Keratinocyte (primary cell): ENCODE results near the gene C1R. TPM values are rescaled to one million over a fixed set of nuclear protein-coding genes. Genes with fewer than 3 reads are reported as not detected.
"Not testable (repeated sequence)": the region's sequence is repeated elsewhere in the genome, so short reads cannot be mapped to it uniquely, and the experiment has no call there.

Source experiments
- DNase-seq: peaks from one replicate; pipeline ENCODE4 v3.0.0-alpha.2; 2011; ENCODE audit warnings: low read depth, missing footprints, low spot score
- FAIRE-seq: peaks from 2 replicates; lab custom pipeline; 2011; peaks lifted over from hg19 to GRCh38; lab: Jason Lieb, UNC
- H2AFZ ChIP-seq: 2 replicates; pipeline ENCODE4 v1.6.0; 2012; ENCODE audit warnings: low read length, control low read depth, inconsistent platforms; ENCODE audit not compliant: control insufficient read depth
- H3K27ac ChIP-seq: 2 replicates; pipeline ENCODE4 v1.5.1; 2011; ENCODE audit warnings: low read length; ENCODE audit not compliant: control insufficient read depth, insufficient read depth
- H3K27me3 ChIP-seq: 3 replicates; pipeline ENCODE4 v1.6.0; 2011; ENCODE audit warnings: low read length; ENCODE audit not compliant: control insufficient read depth, insufficient read depth; ENCODE audit errors: extremely low read depth
- H3K36me3 ChIP-seq, 2 experiments: 2 replicates in 1 of 2; 3 replicates in 1 of 2; pipeline ENCODE4 v1.5.1; 2011; ENCODE audit warnings: low read length in 2 of 2, mild to moderate bottlenecking in 1 of 2; ENCODE audit not compliant: control insufficient read depth in 2 of 2, insufficient read depth in 2 of 2; ENCODE audit errors: extremely low read depth in 1 of 2
- H3K4me1 ChIP-seq: 3 replicates; pipeline ENCODE4 v1.5.1; 2011; ENCODE audit warnings: low read length; ENCODE audit not compliant: control insufficient read depth, insufficient read depth; ENCODE audit errors: extremely low read depth
- H3K4me2 ChIP-seq: 3 replicates; pipeline ENCODE4 v1.6.0; 2011; ENCODE audit warnings: low read depth, low read length; ENCODE audit not compliant: control insufficient read depth, insufficient read depth; ENCODE audit errors: extremely low read depth
- H3K4me3 ChIP-seq, 3 experiments: fragments of 200-600 bp in 1 of 3; sonication (generic) in 1 of 3; 2 replicates in 2 of 3; 3 replicates in 1 of 3; pipeline ENCODE4 v1.5.1; 2011 to 2016; ENCODE audit warnings: low read length in 3 of 3, mild to moderate bottlenecking in 3 of 3, control low read depth in 2 of 3, inconsistent platforms in 1 of 3, low read depth in 1 of 3, mixed read lengths in 1 of 3, mixed run types in 1 of 3, moderate library complexity in 1 of 3; ENCODE audit not compliant: control insufficient read depth in 2 of 3, insufficient read depth in 2 of 3; ENCODE audit errors: extremely low read depth in 1 of 3
- H3K79me2 ChIP-seq: 2 replicates; pipeline ENCODE4 v1.6.0; 2012; ENCODE audit warnings: low read length; ENCODE audit not compliant: control insufficient read depth, insufficient read depth
- H3K9ac ChIP-seq: 3 replicates; pipeline ENCODE4 v1.6.0; 2011; ENCODE audit warnings: low read length; ENCODE audit not compliant: control insufficient read depth, insufficient read depth; ENCODE audit errors: extremely low read depth
- H3K9me1 ChIP-seq: 3 replicates; pipeline ENCODE4 v1.6.0; 2011; ENCODE audit warnings: low read length; ENCODE audit not compliant: control insufficient read depth, insufficient read depth; ENCODE audit errors: extremely low read depth
- H3K9me3 ChIP-seq: 2 replicates; pipeline ENCODE4 v1.5.1; 2012; ENCODE audit warnings: low read depth, low read length; ENCODE audit not compliant: control insufficient read depth
- H4K20me1 ChIP-seq: 3 replicates; pipeline ENCODE4 v1.6.0; 2011; ENCODE audit warnings: low read length; ENCODE audit not compliant: control insufficient read depth, insufficient read depth; ENCODE audit errors: extremely low read depth
- CTCF ChIP-seq, 3 experiments: IDR thresholded peaks in 1 of 3; conservative IDR thresholded peaks in 1 of 3; optimal IDR thresholded peaks in 1 of 3; 2 replicates in 2 of 3; 3 replicates in 1 of 3; pipeline versions ENCODE3 to v1.5.1; 2011; ENCODE audit warnings: low read length in 3 of 3, mild to moderate bottlenecking in 3 of 3, moderate library complexity in 2 of 3, control low read depth in 1 of 3, inconsistent platforms in 1 of 3; ENCODE audit not compliant: insufficient read depth in 2 of 3; ENCODE audit errors: extremely low read depth in 1 of 3
- EZH2 ChIP-seq: IDR thresholded peaks from one replicate; pipeline ENCODE4 v1.6.1; 2012; ENCODE audit warnings: inconsistent platforms, mild to moderate bottlenecking, low read length, moderate library complexity
- dilution Hi-C: fragments of 300-500 bp; cut with MboI; formaldehyde crosslinking; loops from one replicate; pipeline ENCODE4 v1.7.0; 2020; ENCODE audit warnings: low sequenced_read_pairs; ENCODE audit not compliant: extremely low pct_ligation_motif_present
- polyA plus RNA-seq, 5 experiments: library from polyadenylated mRNA; depleted of rRNA in 3 of 5; stranded (reverse) in 3 of 5; stranded (forward) in 1 of 5; unstranded in 1 of 5; fragments of >200 nt; gene quantifications; 1 replicate in 1 of 5; 2 replicates in 3 of 5; 3 replicates in 1 of 5; pipeline versions ENCODE4 v1.2.1 to v1.2.3, GENCODE V29; 2011 to 2012; ENCODE audit warnings: missing spikeins in 2 of 5, low read depth in 1 of 5, low replicate concordance in 1 of 5

Gene C1R
- polyA plus RNA-seq, 1 donor (not counting 4 experiments of a cell fraction or from before 2014, with no cell fraction given), result 2.8 TPM

GRCh38 chr12:7107636-7108002 lies 15.4 kb upstream of the C1R start:
- peaks cover 34% of the 10 kb centered on the region for H3K79me2 ChIP-seq
- H3K9me1 ChIP-seq, result no peaks in the 10 kb centered on the region
- TF ChIP-seq EZH2 (no peak), CTCF (optimal IDR thresholded peaks at IDR 0.05 in 1 of 3, IDR thresholded peaks at IDR 0.05 in 1 of 3, conservative IDR thresholded peaks at IDR 0.05 in 1 of 3; ENCODE audit: extremely low read depth in 1 of 3, insufficient read depth in 2 of 3, low read length in 3 of 3) (no peak)
- H2AFZ ChIP-seq, result peak overlapping the region; percentile 86
- dilution Hi-C loops, result no loop called here
- H3K4me1 ChIP-seq, result peaks cover 6% of the 10 kb centered on the region
- no peak for DNase-seq
- H4K20me1 ChIP-seq, result peaks cover 3% of the 10 kb centered on the region
- H3K27ac ChIP-seq, result peak overlapping the region; percentile 95
- H3K36me3 ChIP-seq, result peaks cover 0 to 7% of the 10 kb centered on the region in 2 experiments
- peak overlapping the region; percentile 94 for H3K4me2 ChIP-seq
- no peaks in the 10 kb centered on the region for H3K9me3 ChIP-seq
- H3K9ac ChIP-seq, result peak overlapping the region; percentile 98
- FAIRE-seq, result peak; percentile 41
- peak overlapping the region; percentile 68 to 90 (median 90) for H3K4me3 ChIP-seq
- H3K27me3 ChIP-seq, result no peaks in the 10 kb centered on the region

- dilution Hi-C loops, H3K27ac ChIP-seq, H3K36me3 ChIP-seq, H3K4me3 ChIP-seq, H3K4me1 ChIP-seq, FAIRE-seq, H3K9me1 ChIP-seq, H3K27me3 ChIP-seq, H4K20me1 ChIP-seq, DNase-seq, H3K9ac ChIP-seq, H2AFZ ChIP-seq, H3K9me3 ChIP-seq: not testable (repeated sequence)
- Histone ChIP-seq H3K79me2 (peaks cover 34% of the 10 kb centered on the region), H3K4me2 (peak overlapping the region; percentile 94)
Observed at GRCh38 chr12:7107181-7107580, 14.9 kb upstream of the C1R start.

- Histone ChIP-seq H3K27ac (no peak overlapping the region), H3K27me3 (no peaks in the 10 kb centered on the region), H3K9me1 (no peaks in the 10 kb centered on the region), H3K9ac (no peak overlapping the region), H3K4me3 (no peak overlapping the region), H3K4me2 (no peak overlapping the region), H3K79me2 (peaks cover 34% of the 10 kb centered on the region), H3K36me3 (peaks cover 0 to 13% of the 10 kb centered on the region in 2 experiments), H4K20me1 (peaks cover 3% of the 10 kb centered on the region), H3K9me3 (no peaks in the 10 kb centered on the region), H2AFZ (no peak overlapping the region), H3K4me1 (peaks cover 6% of the 10 kb centered on the region)
- dilution Hi-C loops, result no loop called here
- no peak for DNase-seq
- no peak for FAIRE-seq
- TF ChIP-seq CTCF (optimal IDR thresholded peaks at IDR 0.05 in 1 of 3, IDR thresholded peaks at IDR 0.05 in 1 of 3, conservative IDR thresholded peaks at IDR 0.05 in 1 of 3; ENCODE audit: extremely low read depth in 1 of 3, insufficient read depth in 2 of 3, low read length in 3 of 3) (no peak), EZH2 (no peak)
Observed at GRCh38 chr12:7106082-7106481, 13.8 kb upstream of the C1R start.
